Fibroblast of skin of left biceps (primary cell): ENCODE measurements around the gene ATG2B.

ENCODE experiments used
- DNase-seq, 2 experiments: peaks; one replicate each; pipeline ENCODE4 v3.0.0-alpha.2; 2013; ENCODE audit warnings: low read depth in 2 of 2

ATG2B gene

GRCh38 chr14:96362965-96363750 is at the start of gene ATG2B, which contains the start of gene GSKIP:
TSS of gene ATG2B (minus strand) at chr14:96363341. CDS start at chr14:96362976, 365 bp downstream.
TSS of gene GSKIP (plus strand) at chr14:96363526. CDS start at chr14:96382248, 18,722 bp downstream.
- DNase-seq, result peak; percentile 55 to 62

- no peak for DNase-seq
Observed at GRCh38 chr14:96410119-96410518, 47.0 kb upstream of the ATG2B start.

- DNase-seq, result no peak
Observed at GRCh38 chr14:96409701-96410100, 46.6 kb upstream of the ATG2B start.

GRCh38 chr14:96408608-96409007 is 45.5 kb upstream of the ATG2B start:
- no peak for DNase-seq

- DNase-seq, result no peak
Observed at GRCh38 chr14:96407935-96408570, 44.9 kb upstream of the ATG2B start.

GRCh38 chr14:96405677-96406076 is 42.5 kb upstream of the ATG2B start:
- DNase-seq, result no peak

- no peak for DNase-seq
Observed at GRCh38 chr14:96403409-96403808, 40.3 kb upstream of the ATG2B start.

- no peak for DNase-seq
Observed at GRCh38 chr14:96400495-96400894, 37.4 kb upstream of the ATG2B start.

- no peak for DNase-seq
Observed at GRCh38 chr14:96399405-96399804, 36.3 kb upstream of the ATG2B start.

- no peak for DNase-seq
Observed at GRCh38 chr14:96398921-96399320, 35.8 kb upstream of the ATG2B start.

- DNase-seq, result no peak
Observed at GRCh38 chr14:96398432-96398831, 35.3 kb upstream of the ATG2B start.

GRCh38 chr14:96394047-96394815 is 31.1 kb upstream of the ATG2B start:
- no peak for DNase-seq

GRCh38 chr14:96393071-96393691 is 30.0 kb upstream of the ATG2B start:
- DNase-seq, result no peak

GRCh38 chr14:96391293-96392118 is 28.4 kb upstream of the ATG2B start:
- DNase-seq, result peak; percentile 77 to 82

- DNase-seq, result no peak
Observed at GRCh38 chr14:96390965-96391292, 27.8 kb upstream of the ATG2B start.

GRCh38 chr14:96385385-96385784 is 22.2 kb upstream of the ATG2B start:
- no peak for DNase-seq

GRCh38 chr14:96384740-96385139 is 21.6 kb upstream of the ATG2B start:
- DNase-seq, result no peak

- no peak for DNase-seq
Observed at GRCh38 chr14:96384053-96384452, 20.9 kb upstream of the ATG2B start.

GRCh38 chr14:96383445-96383844 is 20.3 kb upstream of the ATG2B start:
- no peak for DNase-seq

GRCh38 chr14:96380735-96381134 is 17.6 kb upstream of the ATG2B start:
- DNase-seq, result no peak

GRCh38 chr14:96376093-96376492 is 13.0 kb upstream of the ATG2B start:
- no peak for DNase-seq
